Stimulated activated CD8-positive, alpha-beta memory T cell treated with anti-CD3 and anti-CD28 coated beads, Interleukin-4, amount 100 ng/mL, for 48 hours (primary cell): ENCODE data around the gene ELFN2.
"Not testable (repeated sequence)": the region's sequence is repeated elsewhere in the genome, so short reads cannot be mapped to it uniquely, and the experiment has no call there.

Experiments used
- DNase-seq: peaks from one replicate; pipeline ENCODE4 v3.0.0-alpha.2; 2020

ELFN2 gene

GRCh38 chr22:37427135-37427710 lies at the start of gene ELFN2:
Gene ELFN2 (minus strand): TSS chr22:37427479. CDS start chr22:37375534, 51,945 bp downstream.
- DNase-seq, result no peak

GRCh38 chr22:37476389-37477329 lies 49.4 kb upstream of the ELFN2 start:
- DNase-seq, result no peak

GRCh38 chr22:37474447-37475090 lies 47.3 kb upstream of the ELFN2 start:
- no peak for DNase-seq

GRCh38 chr22:37473437-37473946 lies 46.2 kb upstream of the ELFN2 start:
- no peak for DNase-seq

GRCh38 chr22:37472418-37473006 lies 45.2 kb upstream of the ELFN2 start:
- peak; percentile 65 for DNase-seq

- no peak for DNase-seq
These were observed 44.6 kb upstream of the ELFN2 start for GRCh38 chr22:37471727-37472417.

GRCh38 chr22:37470087-37470445 lies 42.8 kb upstream of the ELFN2 start:
- no peak for DNase-seq

- DNase-seq, result no peak
These were observed 42.3 kb upstream of the ELFN2 start for GRCh38 chr22:37469416-37470086.

GRCh38 chr22:37468201-37468695 lies 41.0 kb upstream of the ELFN2 start:
- not testable (repeated sequence) for DNase-seq

GRCh38 chr22:37467391-37467955 lies 40.2 kb upstream of the ELFN2 start:
- DNase-seq, result no peak

GRCh38 chr22:37464181-37464580 lies 36.9 kb upstream of the ELFN2 start:
- no peak for DNase-seq

GRCh38 chr22:37462983-37463382 lies 35.7 kb upstream of the ELFN2 start:
- DNase-seq, result no peak

- DNase-seq, result no peak
These were observed 35.2 kb upstream of the ELFN2 start for GRCh38 chr22:37462436-37462835.

- no peak for DNase-seq
These were observed 34.7 kb upstream of the ELFN2 start for GRCh38 chr22:37461961-37462360.

- DNase-seq, result no peak
These were observed 33.4 kb upstream of the ELFN2 start for GRCh38 chr22:37460684-37461083.

GRCh38 chr22:37459206-37459605 lies 31.9 kb upstream of the ELFN2 start:
- DNase-seq, result no peak

- DNase-seq, result peak; percentile 95
These were observed 30.0 kb upstream of the ELFN2 start for GRCh38 chr22:37457093-37457893.

GRCh38 chr22:37456346-37456745 lies 29.1 kb upstream of the ELFN2 start:
- no peak for DNase-seq

- DNase-seq, result no peak
These were observed 28.6 kb upstream of the ELFN2 start for GRCh38 chr22:37455896-37456295.

GRCh38 chr22:37454857-37455686 lies 27.8 kb upstream of the ELFN2 start:
- no peak for DNase-seq
